LNCAP (cell line): ENCODE data around the gene SGMS1.

ENCODE experiments used
- TF ChIP-seq, protein P1 (sequence below): fragments of 450-650 bp; IDR thresholded peaks from 2 replicates; pipeline ENCODE4 v1.5.1; 2017; ENCODE audit warnings: mild to moderate bottlenecking

SGMS1 gene

DNA sequence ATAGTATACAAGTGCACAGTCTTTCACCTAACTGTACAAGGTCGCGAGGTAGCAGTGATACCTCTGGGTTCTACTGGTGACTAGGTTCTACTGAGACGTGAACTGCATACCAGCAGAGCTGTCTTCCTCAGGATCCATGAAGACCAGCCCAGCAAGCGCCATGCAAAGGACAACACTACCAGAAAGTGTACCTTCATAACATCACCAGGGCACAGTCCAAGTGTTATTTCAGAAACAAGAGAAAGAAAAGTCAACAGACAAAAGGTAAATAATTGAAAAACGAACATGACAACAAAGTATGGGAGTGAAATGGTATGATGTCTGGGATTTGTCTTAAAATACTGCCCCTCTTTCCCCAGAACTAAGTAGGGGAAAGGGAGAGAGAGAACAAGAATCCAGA, 231.3 kb downstream of the SGMS1 start:
- TF ChIP-seq, protein P1, sequence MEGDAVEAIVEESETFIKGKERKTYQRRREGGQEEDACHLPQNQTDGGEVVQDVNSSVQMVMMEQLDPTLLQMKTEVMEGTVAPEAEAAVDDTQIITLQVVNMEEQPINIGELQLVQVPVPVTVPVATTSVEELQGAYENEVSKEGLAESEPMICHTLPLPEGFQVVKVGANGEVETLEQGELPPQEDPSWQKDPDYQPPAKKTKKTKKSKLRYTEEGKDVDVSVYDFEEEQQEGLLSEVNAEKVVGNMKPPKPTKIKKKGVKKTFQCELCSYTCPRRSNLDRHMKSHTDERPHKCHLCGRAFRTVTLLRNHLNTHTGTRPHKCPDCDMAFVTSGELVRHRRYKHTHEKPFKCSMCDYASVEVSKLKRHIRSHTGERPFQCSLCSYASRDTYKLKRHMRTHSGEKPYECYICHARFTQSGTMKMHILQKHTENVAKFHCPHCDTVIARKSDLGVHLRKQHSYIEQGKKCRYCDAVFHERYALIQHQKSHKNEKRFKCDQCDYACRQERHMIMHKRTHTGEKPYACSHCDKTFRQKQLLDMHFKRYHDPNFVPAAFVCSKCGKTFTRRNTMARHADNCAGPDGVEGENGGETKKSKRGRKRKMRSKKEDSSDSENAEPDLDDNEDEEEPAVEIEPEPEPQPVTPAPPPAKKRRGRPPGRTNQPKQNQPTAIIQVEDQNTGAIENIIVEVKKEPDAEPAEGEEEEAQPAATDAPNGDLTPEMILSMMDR: no peak

GRCh38 chr10:50390302-50390701, 233.5 kb downstream of the SGMS1 start:
- TF ChIP-seq, protein P1: no peak

DNA sequence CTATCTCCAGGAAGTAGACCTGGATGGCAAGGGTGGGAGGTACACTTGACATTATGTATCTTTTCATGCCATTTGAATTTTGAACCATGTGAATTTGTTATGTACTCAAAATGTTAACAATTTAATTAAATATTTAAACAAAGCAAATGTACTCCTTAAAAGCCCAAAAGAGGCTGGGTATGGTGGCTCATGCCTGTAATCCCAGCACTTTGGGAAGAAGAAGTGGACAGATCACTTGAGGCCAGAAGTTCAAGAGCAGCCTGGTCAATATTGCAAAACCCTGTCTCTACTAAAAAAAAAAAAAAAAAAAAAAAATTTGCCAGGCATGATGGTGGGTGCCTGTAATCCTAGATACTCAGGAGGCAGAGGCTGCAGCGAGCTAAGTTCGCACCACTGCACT, 235.6 kb downstream of the SGMS1 start:
- TF ChIP-seq, protein P1: no peak

DNA sequence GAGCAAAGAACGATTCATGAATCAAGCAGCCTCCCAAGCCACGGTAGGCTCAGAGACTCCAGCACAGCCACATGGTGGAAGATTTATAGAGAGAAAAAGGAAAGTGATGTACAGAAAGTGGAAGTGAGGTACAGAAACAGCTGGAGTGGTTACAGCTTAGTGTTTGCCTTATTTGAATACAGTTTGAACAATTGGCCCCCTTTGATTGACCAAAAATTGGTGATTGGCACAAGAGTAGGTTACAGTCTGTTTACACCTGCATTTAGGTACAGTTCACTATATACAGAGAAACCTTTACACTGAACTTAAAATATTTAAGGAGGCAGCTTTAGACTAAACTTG, 236.1 kb downstream of the SGMS1 start:
- TF ChIP-seq, protein P1: no peak

GRCh38 chr10:50387007-50387731, 236.6 kb downstream of the SGMS1 start:
- TF ChIP-seq, protein P1: no peak

DNA sequence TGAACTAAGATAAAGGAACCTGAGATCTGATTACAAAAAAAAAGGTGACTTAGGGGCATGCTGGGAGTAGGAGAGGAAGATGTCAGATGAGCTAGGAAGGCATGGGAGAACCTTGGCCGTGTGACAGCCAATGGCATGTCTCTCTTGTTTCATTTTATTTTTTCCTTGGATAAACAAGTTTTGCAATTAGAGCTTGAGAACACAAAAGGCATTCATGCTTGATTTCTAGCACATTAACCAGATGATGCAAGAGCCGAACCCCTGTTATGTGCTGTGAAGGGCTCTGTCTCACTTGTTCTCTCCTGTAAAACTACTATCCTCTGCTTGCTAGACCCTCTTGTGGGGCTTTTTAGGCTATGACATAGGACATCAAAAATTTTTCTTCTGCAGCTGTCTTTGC, 238.1 kb downstream of the SGMS1 start:
- TF ChIP-seq, protein P1: no peak

DNA sequence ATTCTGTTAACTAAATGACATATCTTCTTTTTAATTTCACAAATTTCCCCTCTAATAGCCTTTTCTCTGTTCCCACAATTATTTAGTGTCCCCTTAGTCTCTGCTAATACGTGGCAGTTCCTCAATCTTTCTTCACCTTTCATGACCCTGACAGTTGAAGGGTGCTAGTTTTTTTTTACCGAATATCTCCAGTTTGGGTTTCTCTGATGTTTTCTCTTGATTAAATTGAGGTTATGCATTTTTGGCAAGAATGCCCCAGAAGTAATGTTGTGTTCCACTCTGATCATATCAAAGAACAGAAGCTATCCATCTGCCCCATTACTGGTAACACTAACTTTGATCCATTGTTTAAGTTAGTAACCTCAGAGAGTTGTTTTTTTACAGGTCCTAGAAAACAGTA, 238.9 kb downstream of the SGMS1 start:
- TF ChIP-seq, protein P1: no peak

- TF ChIP-seq, protein P1: no peak
Measured at GRCh38 chr10:50384238-50384637, 239.5 kb downstream of the SGMS1 start.
